Measurements from ENCODE around the gene ITPR3.

DNA sequence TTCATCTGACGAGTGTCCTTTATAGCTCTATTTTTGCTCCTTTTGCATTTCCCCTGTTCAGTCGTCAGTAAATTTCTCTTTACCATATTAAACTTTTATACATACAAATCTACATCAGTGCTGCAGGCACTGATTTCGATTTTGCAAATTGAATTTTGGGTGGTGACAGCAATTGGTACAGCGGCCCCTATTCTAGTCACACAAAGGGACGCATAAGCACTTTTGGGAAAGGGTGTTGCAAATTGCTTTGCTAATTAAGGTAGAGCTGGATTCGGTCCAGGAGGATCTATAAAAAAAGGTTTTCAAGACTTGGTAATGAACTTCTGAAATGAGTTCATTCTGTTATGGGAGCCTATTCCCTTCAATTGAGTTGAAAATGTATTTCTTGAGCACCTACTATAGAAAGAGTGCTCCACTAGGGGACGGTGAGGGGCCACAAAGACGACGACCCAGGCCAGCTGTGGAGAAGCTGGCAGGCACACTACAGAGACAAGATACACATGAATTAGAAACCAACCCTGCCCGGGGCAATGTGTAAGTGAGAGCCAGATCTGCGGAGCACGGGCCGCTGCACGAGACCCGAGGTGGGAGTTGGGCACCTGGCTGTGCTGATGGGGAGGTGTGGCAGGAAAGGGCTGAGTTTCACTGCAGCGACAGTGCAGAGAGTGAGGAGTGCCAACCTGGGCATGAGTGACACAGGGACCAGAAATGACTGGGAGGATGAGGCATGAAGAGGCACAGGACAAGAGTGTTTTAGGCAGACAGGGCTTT lies 85.0 kb downstream of the ITPR3 start:
- TF ChIP-seq POLR2A (IDR thresholded peaks at IDR 0.05) (no peak), POLR2AphosphoS5 (IDR thresholded peaks at IDR 0.05) (no peak), CTCF (IDR thresholded peaks at IDR 0.05) (no peak)

Measured in prostate gland (tissue), 2 donors.